Thyroid gland (tissue), 4 donors: Measurements from ENCODE around the gene CDH23.

Experiments
- POLR2A ChIP-seq, 2 donors: fragments of 450-650 bp; IDR thresholded peaks; one replicate each; pipeline ENCODE4 v1.6.1; 2017; ENCODE audit warnings: antibody characterized with exemption in 2 of 2, mild to moderate bottlenecking in 2 of 2, moderate library complexity in 1 of 2
- TF ChIP-seq, protein P1 (sequence below), 6 experiments: fragments of 200-600 bp in 3 of 6; fragments of 450-650 bp in 3 of 6; sonication (generic) in 3 of 6; IDR thresholded peaks; one replicate each; pipeline ENCODE4 v1.5.1; 2016 to 2019; ENCODE audit warnings: antibody characterized with exemption in 6 of 6, mild to moderate bottlenecking in 2 of 6, inconsistent platforms in 1 of 6, moderate library complexity in 1 of 6

DNA sequence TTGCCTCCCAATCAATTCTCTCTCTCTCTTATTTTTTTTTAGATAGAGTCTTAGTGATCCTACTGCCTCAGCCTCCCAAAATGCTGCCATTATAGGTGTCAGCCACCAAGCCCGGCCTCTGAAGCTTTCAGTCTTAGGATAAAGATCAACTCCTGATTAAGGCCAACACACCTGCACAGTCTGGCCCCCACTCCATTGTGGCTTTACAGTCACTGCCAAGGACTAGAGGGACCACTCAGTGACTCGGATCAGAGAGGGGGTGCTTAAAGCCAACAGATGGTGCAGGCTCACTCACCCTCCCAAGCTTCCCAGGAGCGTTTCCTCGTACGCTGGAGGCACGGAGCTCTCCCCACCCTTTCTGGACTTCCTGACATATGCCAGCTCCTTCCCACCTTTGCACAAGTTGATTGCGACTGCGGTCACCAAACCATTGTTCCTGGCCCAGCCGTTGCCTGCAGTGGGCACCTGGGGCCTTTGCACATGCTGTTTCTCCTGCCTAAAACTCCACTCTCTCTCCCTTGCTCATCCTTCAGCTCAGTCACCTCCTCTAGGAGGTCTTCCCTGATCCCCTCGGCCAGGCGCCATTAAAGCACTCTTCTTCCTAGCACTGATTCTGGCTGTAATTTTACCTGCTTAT lies 1.7 kb upstream of the CDH23 start:
- TF ChIP-seq, protein P1, sequence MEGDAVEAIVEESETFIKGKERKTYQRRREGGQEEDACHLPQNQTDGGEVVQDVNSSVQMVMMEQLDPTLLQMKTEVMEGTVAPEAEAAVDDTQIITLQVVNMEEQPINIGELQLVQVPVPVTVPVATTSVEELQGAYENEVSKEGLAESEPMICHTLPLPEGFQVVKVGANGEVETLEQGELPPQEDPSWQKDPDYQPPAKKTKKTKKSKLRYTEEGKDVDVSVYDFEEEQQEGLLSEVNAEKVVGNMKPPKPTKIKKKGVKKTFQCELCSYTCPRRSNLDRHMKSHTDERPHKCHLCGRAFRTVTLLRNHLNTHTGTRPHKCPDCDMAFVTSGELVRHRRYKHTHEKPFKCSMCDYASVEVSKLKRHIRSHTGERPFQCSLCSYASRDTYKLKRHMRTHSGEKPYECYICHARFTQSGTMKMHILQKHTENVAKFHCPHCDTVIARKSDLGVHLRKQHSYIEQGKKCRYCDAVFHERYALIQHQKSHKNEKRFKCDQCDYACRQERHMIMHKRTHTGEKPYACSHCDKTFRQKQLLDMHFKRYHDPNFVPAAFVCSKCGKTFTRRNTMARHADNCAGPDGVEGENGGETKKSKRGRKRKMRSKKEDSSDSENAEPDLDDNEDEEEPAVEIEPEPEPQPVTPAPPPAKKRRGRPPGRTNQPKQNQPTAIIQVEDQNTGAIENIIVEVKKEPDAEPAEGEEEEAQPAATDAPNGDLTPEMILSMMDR (IDR thresholded peaks at IDR 0.05), result no peak
- TF ChIP-seq POLR2A (IDR thresholded peaks at IDR 0.05), result no peak
